Esophagus muscularis mucosa (tissue), 4 donors: ENCODE results near the gene FAAH.

Experiments
- EP300 ChIP-seq: sonication (generic); formaldehyde crosslinking; IDR thresholded peaks from one replicate; pipeline ENCODE4 v1.6.1; 2017; ENCODE audit warnings: antibody characterized with exemption
- POLR2A ChIP-seq: fragments of 450-650 bp; IDR thresholded peaks from one replicate; pipeline ENCODE4 v1.6.1; 2017; ENCODE audit warnings: antibody characterized with exemption, moderate library complexity, mild to moderate bottlenecking, low read depth
- POLR2AphosphoS5 ChIP-seq, 2 donors: sonication (generic); formaldehyde crosslinking; IDR thresholded peaks; one replicate each; pipeline ENCODE4 v1.6.1; 2017; ENCODE audit warnings: antibody characterized with exemption in 2 of 2
- TF ChIP-seq, protein P1 (sequence below), 3 experiments: fragments of 200-600 bp in 2 of 3; fragments of 450-650 bp in 1 of 3; sonication (generic) in 2 of 3; IDR thresholded peaks; one replicate each; pipeline ENCODE4 v1.5.1; 2017 to 2019; ENCODE audit warnings: antibody characterized with exemption in 3 of 3, mild to moderate bottlenecking in 2 of 3, moderate library complexity in 1 of 3

DNA sequence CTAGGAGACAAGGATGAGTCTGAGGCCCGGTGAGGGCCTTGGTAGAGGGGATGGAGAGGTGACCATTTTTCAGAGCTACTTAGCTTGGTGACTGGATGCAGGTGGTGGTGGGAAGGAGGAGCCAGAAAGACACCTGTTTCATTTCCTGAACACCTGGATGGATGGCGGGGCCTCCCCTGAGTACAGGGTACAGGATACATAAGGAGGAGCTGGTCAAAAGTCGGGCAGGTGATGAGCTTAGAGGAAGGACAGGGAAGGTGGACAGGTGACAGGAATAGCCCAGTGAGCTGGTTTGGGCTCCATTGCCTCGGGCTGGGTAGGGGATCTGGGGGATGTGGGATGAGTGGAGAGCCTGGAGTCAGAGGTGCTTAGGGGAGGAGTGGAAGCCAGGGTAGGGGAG is 6.3 kb downstream of the FAAH start:
- TF ChIP-seq, protein P1, sequence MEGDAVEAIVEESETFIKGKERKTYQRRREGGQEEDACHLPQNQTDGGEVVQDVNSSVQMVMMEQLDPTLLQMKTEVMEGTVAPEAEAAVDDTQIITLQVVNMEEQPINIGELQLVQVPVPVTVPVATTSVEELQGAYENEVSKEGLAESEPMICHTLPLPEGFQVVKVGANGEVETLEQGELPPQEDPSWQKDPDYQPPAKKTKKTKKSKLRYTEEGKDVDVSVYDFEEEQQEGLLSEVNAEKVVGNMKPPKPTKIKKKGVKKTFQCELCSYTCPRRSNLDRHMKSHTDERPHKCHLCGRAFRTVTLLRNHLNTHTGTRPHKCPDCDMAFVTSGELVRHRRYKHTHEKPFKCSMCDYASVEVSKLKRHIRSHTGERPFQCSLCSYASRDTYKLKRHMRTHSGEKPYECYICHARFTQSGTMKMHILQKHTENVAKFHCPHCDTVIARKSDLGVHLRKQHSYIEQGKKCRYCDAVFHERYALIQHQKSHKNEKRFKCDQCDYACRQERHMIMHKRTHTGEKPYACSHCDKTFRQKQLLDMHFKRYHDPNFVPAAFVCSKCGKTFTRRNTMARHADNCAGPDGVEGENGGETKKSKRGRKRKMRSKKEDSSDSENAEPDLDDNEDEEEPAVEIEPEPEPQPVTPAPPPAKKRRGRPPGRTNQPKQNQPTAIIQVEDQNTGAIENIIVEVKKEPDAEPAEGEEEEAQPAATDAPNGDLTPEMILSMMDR (IDR thresholded peaks at IDR 0.05): no peak
- TF ChIP-seq POLR2A: no peak
- TF ChIP-seq EP300: no peak
- TF ChIP-seq POLR2AphosphoS5 (IDR thresholded peaks at IDR 0.05): no peak
